GM12801 (cell line): ENCODE data around the gene KRT39.

Source experiments
- CTCF ChIP-seq: IDR thresholded peaks from one replicate; pipeline ENCODE4 v1.5.1; 2011; ENCODE audit warnings: control low read depth; ENCODE audit not compliant: insufficient read length; ENCODE audit errors: extremely low read depth

KRT39 gene

GRCh38 chr17:40951011-40951622 is 15.6 kb downstream of the KRT39 start:
- TF ChIP-seq CTCF = no peak

- TF ChIP-seq CTCF = no peak
Measured at GRCh38 chr17:40950176-40950575, 16.6 kb downstream of the KRT39 start.

GRCh38 chr17:40949418-40949817 is 17.3 kb downstream of the KRT39 start:
- TF ChIP-seq CTCF = no peak

- TF ChIP-seq CTCF = no peak
Measured at GRCh38 chr17:40947929-40948328, 18.8 kb downstream of the KRT39 start.

- TF ChIP-seq CTCF = no peak
Measured at GRCh38 chr17:40945414-40945813, 21.3 kb downstream of the KRT39 start.

GRCh38 chr17:40944531-40944930 is 22.2 kb downstream of the KRT39 start:
- TF ChIP-seq CTCF = no peak

- no peak for TF ChIP-seq CTCF
Measured at GRCh38 chr17:40942553-40942952, 24.2 kb downstream of the KRT39 start.
